HepG2 (cell line): Measurements from ENCODE around the gene PIP5KL1. TPM values are rescaled to one million over a fixed set of nuclear protein-coding genes. Genes with fewer than 3 reads are reported as not detected.

Experiments
- AHR ChIP-seq: IDR thresholded peaks from 2 replicates; pipeline ENCODE4 v1.6.1; 2018; ENCODE audit warnings: missing genetic modification reagents, missing compliant biosample characterization
- ARID5B ChIP-seq: IDR thresholded peaks from 2 replicates; pipeline ENCODE4 v1.4.0; 2020; ENCODE audit warnings: mild to moderate bottlenecking, missing genetic modification reagents
- BCL6 ChIP-seq: IDR thresholded peaks from 2 replicates; pipeline ENCODE4 v1.6.1; 2016; ENCODE audit warnings: missing genetic modification reagents, missing compliant biosample characterization
- DMAP1 ChIP-seq: IDR thresholded peaks from 2 replicates; pipeline ENCODE4 v1.6.1; 2016
- HNRNPL ChIP-seq: fragments of 200-400 bp; formaldehyde crosslinking; IDR thresholded peaks from 2 replicates; pipeline ENCODE4 v1.6.1; 2017; ENCODE audit warnings: mild to moderate bottlenecking, low read depth, low read length
- HOXA5 ChIP-seq: sonication (generic); formaldehyde crosslinking; IDR thresholded peaks from 2 replicates; pipeline ENCODE4 v1.4.0; 2020; ENCODE audit warnings: missing genetic modification reagents
- HOXA9 ChIP-seq: sonication (generic); formaldehyde crosslinking; IDR thresholded peaks from 2 replicates; pipeline ENCODE4 v1.8.1; 2022; ENCODE audit warnings: missing genetic modification reagents, mild to moderate bottlenecking, moderate library complexity, borderline replicate concordance
- NFIB ChIP-seq: sonication (generic); formaldehyde crosslinking; IDR thresholded peaks from 2 replicates; pipeline ENCODE4 v1.9.0; 2021; ENCODE audit warnings: missing genetic modification reagents, mild to moderate bottlenecking, borderline replicate concordance
- NR3C1 ChIP-seq: sonication (generic); formaldehyde crosslinking; IDR thresholded peaks from 2 replicates; pipeline ENCODE4 v1.4.0; 2020; ENCODE audit warnings: missing genetic modification reagents
- PHF21A ChIP-seq: sonication (generic); formaldehyde crosslinking; IDR thresholded peaks from 2 replicates; pipeline ENCODE4 v1.5.0; 2020; ENCODE audit warnings: mild to moderate bottlenecking, missing genetic modification reagents
- TAF15 ChIP-seq: fragments of 200-400 bp; formaldehyde crosslinking; IDR thresholded peaks from one replicate; pipeline ENCODE4 v1.6.1; 2018; ENCODE audit warnings: mild to moderate bottlenecking, low read depth, low read length; ENCODE audit not compliant: poor library complexity, severe bottlenecking
- THYN1 ChIP-seq: sonication (generic); formaldehyde crosslinking; IDR thresholded peaks from 2 replicates; pipeline ENCODE4 v1.8.1; 2023; ENCODE audit warnings: low read depth, mild to moderate bottlenecking, moderate library complexity, missing genetic modification reagents, borderline replicate concordance
- ZBTB33 ChIP-seq: sonication (generic); formaldehyde crosslinking; IDR thresholded peaks from 2 replicates; pipeline ENCODE4 v1.4.0; 2020; ENCODE audit warnings: missing genetic modification reagents
- ZBTB37 ChIP-seq: sonication (generic); formaldehyde crosslinking; IDR thresholded peaks from 2 replicates; pipeline ENCODE4 v1.4.0; 2020; ENCODE audit warnings: mild to moderate bottlenecking, missing genetic modification reagents
- ZNF609 ChIP-seq: sonication (generic); formaldehyde crosslinking; IDR thresholded peaks from 2 replicates; pipeline ENCODE4 v1.4.0; 2020; ENCODE audit warnings: mild to moderate bottlenecking, missing genetic modification reagents, borderline replicate concordance
- ZNF891 ChIP-seq: sonication (generic); formaldehyde crosslinking; IDR thresholded peaks from 2 replicates; pipeline ENCODE4 v1.5.0; 2020; ENCODE audit warnings: mild to moderate bottlenecking, missing genetic modification reagents
- ZSCAN9 ChIP-seq: IDR thresholded peaks from 2 replicates; pipeline ENCODE4 v1.6.1; 2016; ENCODE audit warnings: borderline replicate concordance
- polyA plus RNA-seq, 8 experiments: library from polyadenylated mRNA; depleted of rRNA in 3 of 8; stranded (reverse) in 7 of 8; unstranded in 1 of 8; fragments of >200 nt; fragmentation: Illumina TruSeq in 4 of 8; extraction: Trizol in 4 of 8; gene quantifications; 2 replicates each; pipeline versions ENCODE4 v1.2.1 to v1.2.3, GENCODE V29; 2011 to 2016; ENCODE audit warnings: low read depth in 4 of 8, missing spikeins in 1 of 8, mixed read lengths in 1 of 8; ENCODE audit not compliant: insufficient read depth in 1 of 8
- total RNA-seq, 5 experiments: library from RNA; depleted of rRNA; stranded (reverse); fragments of >200 nt; fragmentation: Illumina TruSeq; extraction: Trizol; gene quantifications; 2 replicates each; pipeline ENCODE4 v1.2.3, GENCODE V29; 2016; ENCODE audit warnings: low read depth in 1 of 5

The PIP5KL1 gene
- total and polyA plus RNA-seq, 2 of the 13 experiments (the other 11 are each of a cell fraction or from before 2014, with no cell fraction given), result 0.20 to 0.49 TPM

GRCh38 chr9:127930231-127931091 lies at the start of gene PIP5KL1 (continued):
- TF ChIP-seq ARID5B (CRISPR knock-in tag) (no peak; the same call in 1 of the 2 replicates), ZNF609 (no peak), TAF15 (peak; percentile 65), ZSCAN9 (CRISPR knock-in tag) (no peak), ZBTB37 (CRISPR knock-in tag) (no peak), THYN1 (CRISPR knock-in tag) (no peak), NR3C1 (CRISPR knock-in tag) (no peak), DMAP1 (CRISPR knock-in tag) (no peak), HOXA9 (no peak), HOXA5 (CRISPR knock-in tag) (no peak), PHF21A (CRISPR knock-in tag) (no peak), BCL6 (CRISPR knock-in tag) (no peak), AHR (CRISPR knock-in tag) (no peak), ZBTB33 (CRISPR knock-in tag) (no peak), HNRNPL (no peak), NFIB (CRISPR knock-in tag) (no peak), ZNF891 (no peak)
